HEK293 (cell line): ENCODE measurements around the gene NECTIN1.

Source experiments
- CTCF ChIP-seq: fragments of 450-650 bp; formaldehyde crosslinking; IDR thresholded peaks from 2 replicates; pipeline ENCODE4 v1.5.1; 2016; ENCODE audit warnings: missing biosample characterization, missing genetic modification characterization
- ZNF24 ChIP-seq: fragments of 450-650 bp; formaldehyde crosslinking; IDR thresholded peaks from 2 replicates; pipeline ENCODE4 v1.5.1; 2016; ENCODE audit warnings: missing biosample characterization, missing genetic modification characterization
- ZNF513 ChIP-seq: fragments of 450-650 bp; IDR thresholded peaks from 2 replicates; pipeline ENCODE4 v1.5.1; 2018; ENCODE audit warnings: missing biosample characterization, missing genetic modification characterization
- ZNF610 ChIP-seq: fragments of 450-650 bp; formaldehyde crosslinking; IDR thresholded peaks from 2 replicates; pipeline ENCODE4 v1.5.1; 2016; ENCODE audit warnings: missing biosample characterization, missing genetic modification characterization, borderline replicate concordance
- TF ChIP-seq, protein P1 (sequence below): fragments of 450-650 bp; formaldehyde crosslinking; IDR thresholded peaks from 2 replicates; pipeline ENCODE4 v1.5.1; 2016; ENCODE audit warnings: missing biosample characterization, missing genetic modification characterization, low read depth

DNA sequence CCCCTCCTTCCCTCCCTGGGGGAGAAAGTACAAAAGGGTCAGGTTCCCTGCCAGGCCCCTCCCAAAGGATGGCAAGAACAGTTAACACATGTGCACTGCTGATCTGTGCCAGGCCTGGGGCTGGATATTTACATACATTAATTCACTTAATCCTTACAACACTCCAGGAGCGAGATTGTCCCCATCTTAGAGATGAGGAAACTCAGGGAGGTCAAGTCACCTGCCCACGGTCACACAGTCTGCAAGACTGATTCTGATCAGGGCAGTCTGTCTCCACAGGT lies 36.5 kb downstream of the NECTIN1 start:
- TF ChIP-seq, protein P1, sequence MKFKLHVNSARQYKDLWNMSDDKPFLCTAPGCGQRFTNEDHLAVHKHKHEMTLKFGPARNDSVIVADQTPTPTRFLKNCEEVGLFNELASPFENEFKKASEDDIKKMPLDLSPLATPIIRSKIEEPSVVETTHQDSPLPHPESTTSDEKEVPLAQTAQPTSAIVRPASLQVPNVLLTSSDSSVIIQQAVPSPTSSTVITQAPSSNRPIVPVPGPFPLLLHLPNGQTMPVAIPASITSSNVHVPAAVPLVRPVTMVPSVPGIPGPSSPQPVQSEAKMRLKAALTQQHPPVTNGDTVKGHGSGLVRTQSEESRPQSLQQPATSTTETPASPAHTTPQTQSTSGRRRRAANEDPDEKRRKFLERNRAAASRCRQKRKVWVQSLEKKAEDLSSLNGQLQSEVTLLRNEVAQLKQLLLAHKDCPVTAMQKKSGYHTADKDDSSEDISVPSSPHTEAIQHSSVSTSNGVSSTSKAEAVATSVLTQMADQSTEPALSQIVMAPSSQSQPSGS (tag by site-specific recombination), result no peak
- TF ChIP-seq ZNF513 (tag by site-specific recombination), result no peak
- no peak for TF ChIP-seq ZNF24 (tag by site-specific recombination)
- no peak for TF ChIP-seq CTCF
- no peak for TF ChIP-seq ZNF610 (tag by site-specific recombination)
